ENCODE results near the gene SERPINB5.
"Not testable (repeated sequence)": the region's sequence is repeated elsewhere in the genome, so short reads cannot be mapped to it uniquely, and the experiment has no call there.

The SERPINB5 gene

DNA sequence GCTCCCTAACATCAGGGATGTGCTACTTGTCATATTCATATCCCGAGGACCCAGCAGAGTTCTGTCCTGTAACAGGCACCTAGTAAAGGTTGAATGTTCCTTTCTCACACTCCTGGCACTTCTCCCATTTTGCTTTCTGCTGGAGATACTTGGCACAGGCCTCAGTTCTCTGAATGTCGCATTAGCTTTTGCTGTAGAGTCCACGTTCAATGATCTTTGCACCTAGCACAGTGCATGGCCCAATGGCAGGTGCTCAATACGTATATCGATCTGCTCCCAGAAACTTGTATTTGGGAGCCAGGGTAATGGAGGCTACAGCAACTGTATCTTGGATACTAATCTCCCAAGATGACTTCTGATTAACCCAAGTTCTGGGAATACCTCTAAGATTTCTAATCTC is 29.7 kb upstream of the SERPINB5 start:
- no peak for DNase-seq
- WGBS (ENCODE audit: insufficient coverage), result 97% methylated on average over 5 of the region's 5 CpGs
- H3K4me3 ChIP-seq (ENCODE audit: control insufficient read depth in 1 of 7, extremely low read depth in 1 of 7, insufficient read depth in 4 of 7, low read depth in 2 of 7, low read length in 6 of 7), result no peak overlapping the region
- no peaks in the 10 kb centered on the region for H3K27me3 ChIP-seq (replicated peaks in 2 of 5; ENCODE audit: control insufficient read depth in 4 of 5, insufficient read depth in 5 of 5, low read length in 4 of 5)
- ChIA-PET POLR2A (no interaction called here), CTCF (interaction anchor here (1.1 kb wide), 2 partner anchors 11 to 84 kb away, joined by 3 to 4 read pairs; no protein-coding TSS in a partner anchor)
- no peak overlapping the region for H3K27ac ChIP-seq (ENCODE audit: insufficient read depth in 1 of 2, low read depth in 1 of 2, low read length in 2 of 2, poor library complexity in 1 of 2, severe bottlenecking in 2 of 2)
- no peaks in the 10 kb centered on the region for H3K9me3 ChIP-seq (ENCODE audit: control extremely low read depth in 1 of 5, control insufficient read depth in 4 of 5, insufficient read depth in 2 of 5, low read depth in 1 of 5, low read length in 4 of 5)
- peaks cover 5 to 18% (median 7%) of the 10 kb centered on the region in 4 experiments for H3K4me1 ChIP-seq (ENCODE audit: control extremely low read depth in 1 of 4, control insufficient read depth in 4 of 4, insufficient read depth in 4 of 4, low read length in 3 of 4)
- no peaks in the 10 kb centered on the region for H3K36me3 ChIP-seq (ENCODE audit: control insufficient read depth in 4 of 4, insufficient read depth in 4 of 4, low read length in 3 of 4)

DNA sequence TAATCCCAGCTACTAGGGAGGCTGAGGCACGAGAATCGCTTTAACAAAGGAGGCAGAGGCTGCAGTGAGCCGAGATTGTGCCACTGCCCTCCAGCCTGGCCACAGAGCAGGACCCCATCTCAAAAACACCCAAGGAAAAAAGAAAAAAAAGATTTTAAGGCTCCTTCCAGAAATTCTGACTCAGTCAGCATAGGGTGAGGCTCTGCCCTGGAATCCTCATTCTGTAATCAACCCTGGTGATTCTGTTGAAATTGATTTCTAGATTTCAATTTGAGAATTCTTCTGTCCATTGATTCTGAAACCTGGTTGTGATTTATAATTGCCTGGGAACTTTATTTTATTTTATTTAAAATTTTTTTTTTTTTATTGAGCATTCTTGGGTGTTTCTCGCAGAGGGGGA is 27.3 kb upstream of the SERPINB5 start:
- H3K36me3 ChIP-seq (ENCODE audit: control insufficient read depth in 4 of 4, insufficient read depth in 4 of 4, low read length in 3 of 4), result no peaks in the 10 kb centered on the region
- H3K4me3 ChIP-seq (ENCODE audit: control insufficient read depth in 1 of 7, extremely low read depth in 1 of 7, insufficient read depth in 4 of 7, low read depth in 2 of 7, low read length in 6 of 7), result no peak overlapping the region
- no peaks in the 10 kb centered on the region for H3K9me3 ChIP-seq (ENCODE audit: control extremely low read depth in 1 of 5, control insufficient read depth in 4 of 5, insufficient read depth in 2 of 5, low read depth in 1 of 5, low read length in 4 of 5)
- peaks cover 6 to 29% (median 14%) of the 10 kb centered on the region in 4 experiments for H3K4me1 ChIP-seq (ENCODE audit: control extremely low read depth in 1 of 4, control insufficient read depth in 4 of 4, insufficient read depth in 4 of 4, low read length in 3 of 4)
- no peak for DNase-seq
- H3K27ac ChIP-seq (ENCODE audit: insufficient read depth in 1 of 2, low read depth in 1 of 2, low read length in 2 of 2, poor library complexity in 1 of 2, severe bottlenecking in 2 of 2), result no peak overlapping the region
- ChIA-PET CTCF (interaction anchor here (1.7 kb wide), 1 partner anchor 13 kb away, joined by 4 read pairs; no protein-coding TSS in a partner anchor), POLR2A (no interaction called here)
- H3K27me3 ChIP-seq (replicated peaks in 2 of 5; ENCODE audit: control insufficient read depth in 4 of 5, insufficient read depth in 5 of 5, low read length in 4 of 5), result no peaks in the 10 kb centered on the region
- 100% methylated on average over 3 of the region's 4 CpGs for WGBS (ENCODE audit: insufficient coverage)

DNA sequence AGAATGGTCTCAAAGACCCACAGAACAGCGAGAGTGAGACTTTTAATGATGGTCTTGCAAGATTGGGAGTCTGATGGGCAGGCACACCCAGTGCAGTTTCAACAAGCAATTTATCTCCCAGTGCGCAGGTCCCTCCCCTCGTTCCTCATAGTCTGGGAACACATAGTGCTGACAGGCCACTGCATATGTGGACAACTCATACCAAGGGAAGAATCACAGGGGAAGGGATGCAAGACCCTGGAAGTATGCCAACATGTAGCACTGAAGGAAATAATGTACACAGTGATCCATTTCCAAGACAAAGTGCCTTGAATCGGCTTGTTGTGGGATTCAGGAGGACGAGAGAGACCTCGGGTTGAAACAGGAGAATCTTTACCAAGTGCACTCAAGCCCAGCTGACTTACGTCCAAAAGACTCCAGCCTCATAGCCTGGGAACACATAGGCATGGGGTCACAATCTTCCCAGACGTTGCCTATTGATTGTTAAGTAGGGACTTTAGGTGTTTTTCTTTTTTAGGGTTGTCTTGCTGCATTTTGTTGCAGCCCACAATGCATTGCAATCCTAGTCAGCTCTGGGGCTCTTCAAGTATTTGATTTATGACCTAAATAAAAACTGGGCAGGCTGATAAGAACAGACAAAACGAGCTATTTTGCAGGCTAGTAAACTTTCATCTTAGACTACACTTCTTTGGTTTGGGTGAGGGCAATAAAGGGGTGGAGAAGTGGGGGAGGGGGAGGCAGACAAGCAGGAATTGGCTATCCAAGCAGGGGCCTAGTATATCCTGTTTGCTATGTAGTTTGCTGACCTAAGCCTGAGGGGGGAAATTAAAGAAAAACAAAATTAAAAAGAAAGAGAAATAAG is 24.7 kb upstream of the SERPINB5 start:
- 70% methylated on average over 8 of the region's 9 CpGs for WGBS (ENCODE audit: insufficient coverage)
- Histone ChIP-seq H3K4me1 (ENCODE audit: control extremely low read depth in 1 of 4, control insufficient read depth in 4 of 4, insufficient read depth in 4 of 4, low read length in 3 of 4) (peaks cover 0 to 21% (median 12%) of the 10 kb centered on the region in 4 experiments), H3K27ac (ENCODE audit: insufficient read depth in 1 of 2, low read depth in 1 of 2, low read length in 2 of 2, poor library complexity in 1 of 2, severe bottlenecking in 2 of 2) (no peak overlapping the region), H3K36me3 (ENCODE audit: control insufficient read depth in 4 of 4, insufficient read depth in 4 of 4, low read length in 3 of 4) (no peaks in the 10 kb centered on the region), H3K4me3 (ENCODE audit: control insufficient read depth in 1 of 7, extremely low read depth in 1 of 7, insufficient read depth in 4 of 7, low read depth in 2 of 7, low read length in 6 of 7) (peak overlapping the region in 1 of 7 experiments; percentile 10), H3K9me3 (ENCODE audit: control extremely low read depth in 1 of 5, control insufficient read depth in 4 of 5, insufficient read depth in 2 of 5, low read depth in 1 of 5, low read length in 4 of 5) (no peaks in the 10 kb centered on the region), H3K27me3 (replicated peaks in 2 of 5; ENCODE audit: control insufficient read depth in 4 of 5, insufficient read depth in 5 of 5, low read length in 4 of 5) (no peaks in the 10 kb centered on the region)
- peak; percentile 19 to 70 (median 51) for DNase-seq
- CTCF ChIA-PET, result interaction anchor here (1.6 kb wide), 1 partner anchor 16 kb away, joined by 5 read pairs; no protein-coding TSS in a partner anchor
- POLR2A ChIA-PET, result no interaction called here

DNA sequence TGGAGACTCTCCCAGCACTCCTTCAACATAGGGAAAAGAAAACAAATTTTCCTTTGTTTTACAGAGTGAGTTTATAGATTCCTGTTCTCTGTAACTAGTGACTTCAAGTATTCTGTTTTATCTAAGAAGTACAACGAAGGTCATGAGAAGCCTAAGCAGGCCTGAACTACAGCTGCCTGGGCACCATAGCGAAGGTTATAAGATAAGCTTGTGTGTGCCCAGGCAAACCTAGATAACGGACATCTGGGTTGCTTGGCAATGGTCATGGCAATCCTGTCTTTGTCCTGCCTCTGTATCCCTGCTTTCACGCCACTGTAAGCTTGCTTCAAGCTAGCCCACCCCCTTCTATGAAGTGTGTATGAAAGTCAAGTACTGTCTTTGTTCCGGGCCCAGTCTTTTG is 24.0 kb upstream of the SERPINB5 start:
- peak in 1 of 3 donors; percentile 15 for DNase-seq
- CTCF ChIA-PET, result interaction anchor here (1.6 kb wide), 1 partner anchor 15 kb away, joined by 5 read pairs; no protein-coding TSS in a partner anchor
- WGBS (ENCODE audit: insufficient coverage), result 94% methylated on average over 5 of the region's 5 CpGs
- POLR2A ChIA-PET; H3K4me3 ChIP-seq (ENCODE audit: control insufficient read depth in 1 of 7, extremely low read depth in 1 of 7, insufficient read depth in 4 of 7, low read depth in 2 of 7, low read length in 6 of 7); H3K36me3 ChIP-seq (ENCODE audit: control insufficient read depth in 4 of 4, insufficient read depth in 4 of 4, low read length in 3 of 4); H3K27me3 ChIP-seq (replicated peaks in 2 of 5; ENCODE audit: control insufficient read depth in 4 of 5, insufficient read depth in 5 of 5, low read length in 4 of 5); H3K9me3 ChIP-seq (ENCODE audit: control extremely low read depth in 1 of 5, control insufficient read depth in 4 of 5, insufficient read depth in 2 of 5, low read depth in 1 of 5, low read length in 4 of 5); H3K27ac ChIP-seq (ENCODE audit: insufficient read depth in 1 of 2, low read depth in 1 of 2, low read length in 2 of 2, poor library complexity in 1 of 2, severe bottlenecking in 2 of 2): not testable (repeated sequence)
- peaks cover 0 to 21% (median 12%) of the 10 kb centered on the region in 4 experiments for H3K4me1 ChIP-seq (ENCODE audit: control extremely low read depth in 1 of 4, control insufficient read depth in 4 of 4, insufficient read depth in 4 of 4, low read length in 3 of 4)

DNA sequence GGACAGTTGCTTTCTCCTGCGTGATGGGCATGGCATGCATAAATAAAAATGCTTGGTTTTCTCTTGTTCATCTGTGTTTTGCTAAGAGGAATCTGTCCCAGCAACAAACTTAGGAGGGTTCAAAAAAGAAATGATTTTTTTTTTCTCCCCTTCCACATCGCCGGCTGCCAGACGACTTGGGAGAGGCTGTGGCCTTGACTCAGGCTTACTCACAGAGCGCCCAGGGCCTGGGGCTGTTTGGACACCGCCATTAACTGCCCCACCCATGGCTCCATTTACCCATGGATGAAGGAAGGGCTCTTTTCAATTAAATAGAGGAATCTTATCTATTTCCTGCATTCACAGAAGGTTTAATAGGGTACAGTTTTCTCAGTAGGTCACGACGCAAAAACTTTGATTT is 22.3 kb upstream of the SERPINB5 start:
- Histone ChIP-seq H3K4me3 (ENCODE audit: control insufficient read depth in 1 of 7, extremely low read depth in 1 of 7, insufficient read depth in 4 of 7, low read depth in 2 of 7, low read length in 6 of 7) (no peak overlapping the region), H3K4me1 (ENCODE audit: control extremely low read depth in 1 of 4, control insufficient read depth in 4 of 4, insufficient read depth in 4 of 4, low read length in 3 of 4) (peaks cover 0 to 21% (median 12%) of the 10 kb centered on the region in 4 experiments), H3K27me3 (replicated peaks in 2 of 5; ENCODE audit: control insufficient read depth in 4 of 5, insufficient read depth in 5 of 5, low read length in 4 of 5) (no peaks in the 10 kb centered on the region), H3K36me3 (ENCODE audit: control insufficient read depth in 4 of 4, insufficient read depth in 4 of 4, low read length in 3 of 4) (no peaks in the 10 kb centered on the region), H3K9me3 (ENCODE audit: control extremely low read depth in 1 of 5, control insufficient read depth in 4 of 5, insufficient read depth in 2 of 5, low read depth in 1 of 5, low read length in 4 of 5) (peaks cover 0 to 2% (median 0%) of the 10 kb centered on the region in 5 experiments), H3K27ac (ENCODE audit: insufficient read depth in 1 of 2, low read depth in 1 of 2, low read length in 2 of 2, poor library complexity in 1 of 2, severe bottlenecking in 2 of 2) (no peak overlapping the region)
- ChIA-PET POLR2A (no interaction called here), CTCF (interaction anchor here (0.6 to 1.5 kb wide), 3 partner anchors 9 to 15 kb away, joined by 3 to 6 read pairs (median 5); no protein-coding TSS in a partner anchor)
- no peak for DNase-seq
- 95% methylated on average over 4 of the region's 8 CpGs for WGBS (ENCODE audit: insufficient coverage)

DNA sequence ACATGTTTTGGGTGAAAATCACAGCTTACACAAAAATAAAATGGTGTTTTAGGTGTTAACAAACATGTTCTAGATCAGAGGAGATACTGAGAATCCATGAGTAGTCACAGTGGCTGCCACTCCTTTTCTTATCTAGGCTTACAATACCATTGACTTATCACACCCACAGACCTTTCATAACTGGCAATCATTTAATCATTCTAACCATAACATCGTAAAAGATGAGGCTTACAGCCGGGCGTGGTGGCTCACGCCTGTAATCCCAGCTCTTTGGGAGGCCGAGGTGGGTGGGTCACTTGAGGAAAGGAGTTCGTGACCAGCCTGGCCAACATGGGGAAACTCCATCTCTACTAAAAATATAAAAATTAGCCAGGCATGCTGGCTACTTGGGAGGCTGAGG is 18.8 kb upstream of the SERPINB5 start:
- Histone ChIP-seq H3K4me1 (ENCODE audit: control extremely low read depth in 1 of 4, control insufficient read depth in 4 of 4, insufficient read depth in 4 of 4, low read length in 3 of 4) (peaks cover 0 to 4% (median 3%) of the 10 kb centered on the region in 4 experiments), H3K36me3 (ENCODE audit: control insufficient read depth in 4 of 4, insufficient read depth in 4 of 4, low read length in 3 of 4) (no peaks in the 10 kb centered on the region), H3K4me3 (ENCODE audit: control insufficient read depth in 1 of 7, extremely low read depth in 1 of 7, insufficient read depth in 4 of 7, low read depth in 2 of 7, low read length in 6 of 7) (no peak overlapping the region), H3K27me3 (replicated peaks in 2 of 5; ENCODE audit: control insufficient read depth in 4 of 5, insufficient read depth in 5 of 5, low read length in 4 of 5) (no peaks in the 10 kb centered on the region), H3K9me3 (ENCODE audit: control extremely low read depth in 1 of 5, control insufficient read depth in 4 of 5, insufficient read depth in 2 of 5, low read depth in 1 of 5, low read length in 4 of 5) (peaks cover 0 to 2% (median 0%) of the 10 kb centered on the region in 5 experiments), H3K27ac (ENCODE audit: insufficient read depth in 1 of 2, low read depth in 1 of 2, low read length in 2 of 2, poor library complexity in 1 of 2, severe bottlenecking in 2 of 2) (no peak overlapping the region)
- ChIA-PET POLR2A (interaction anchor here (0.6 kb wide), 1 partner anchor 569 kb away, joined by 3 read pairs; no protein-coding TSS in a partner anchor), CTCF (no interaction called here)
- DNase-seq, result no peak
- 85% methylated on average over 4 of the region's 6 CpGs for WGBS (ENCODE audit: insufficient coverage)

DNA sequence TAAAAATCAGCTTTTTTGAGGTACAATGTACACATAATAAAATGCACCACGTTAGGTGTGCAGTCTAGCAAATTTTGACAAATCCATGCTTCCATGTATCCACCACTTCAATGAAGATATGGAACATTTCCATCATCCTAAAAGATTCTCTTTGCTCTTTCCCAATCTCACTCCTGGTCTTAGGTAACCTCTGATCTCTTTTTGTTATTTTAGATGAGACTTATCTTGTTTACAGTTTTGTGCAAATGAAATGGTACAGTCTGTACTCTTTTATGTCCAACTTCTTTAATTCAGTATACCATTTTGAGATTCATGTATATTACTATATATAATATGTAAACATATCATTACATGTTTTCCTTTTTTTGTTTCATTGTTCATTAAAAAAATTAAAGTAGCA is 16.3 kb upstream of the SERPINB5 start:
- no peak overlapping the region for H3K4me3 ChIP-seq (ENCODE audit: control insufficient read depth in 1 of 7, extremely low read depth in 1 of 7, insufficient read depth in 4 of 7, low read depth in 2 of 7, low read length in 6 of 7)
- H3K27me3 ChIP-seq (replicated peaks in 2 of 5; ENCODE audit: control insufficient read depth in 4 of 5, insufficient read depth in 5 of 5, low read length in 4 of 5), result no peaks in the 10 kb centered on the region
- no peaks in the 10 kb centered on the region for H3K36me3 ChIP-seq (ENCODE audit: control insufficient read depth in 4 of 4, insufficient read depth in 4 of 4, low read length in 3 of 4)
- DNase-seq, result no peak
- H3K27ac ChIP-seq (ENCODE audit: insufficient read depth in 1 of 2, low read depth in 1 of 2, low read length in 2 of 2, poor library complexity in 1 of 2, severe bottlenecking in 2 of 2), result no peak overlapping the region
- ChIA-PET POLR2A (no interaction called here), CTCF (interaction anchor here (0.7 kb wide), 1 partner anchor 968 kb away, joined by 3 read pairs; no protein-coding TSS in a partner anchor)
- WGBS (ENCODE audit: insufficient coverage), result 100% methylated on average over 1 of the region's 1 CpG
- H3K4me1 ChIP-seq (ENCODE audit: control extremely low read depth in 1 of 4, control insufficient read depth in 4 of 4, insufficient read depth in 4 of 4, low read length in 3 of 4), result no peaks in the 10 kb centered on the region
- H3K9me3 ChIP-seq (ENCODE audit: control extremely low read depth in 1 of 5, control insufficient read depth in 4 of 5, insufficient read depth in 2 of 5, low read depth in 1 of 5, low read length in 4 of 5), result peaks cover 0 to 2% (median 0%) of the 10 kb centered on the region in 5 experiments

All from common myeloid progenitor, CD34-positive (primary cell).